NCI-H446 (cell line): ENCODE results near the gene DMRT3.
A peak's percentile ranks its signal among the peaks of the same experiment; 100 is the strongest.

Experiments used
- DNase-seq, 2 experiments: peaks; one replicate each; lab custom pipeline; 2025; lab: John Stamatoyannopoulos, UW

The DMRT3 gene

DNA sequence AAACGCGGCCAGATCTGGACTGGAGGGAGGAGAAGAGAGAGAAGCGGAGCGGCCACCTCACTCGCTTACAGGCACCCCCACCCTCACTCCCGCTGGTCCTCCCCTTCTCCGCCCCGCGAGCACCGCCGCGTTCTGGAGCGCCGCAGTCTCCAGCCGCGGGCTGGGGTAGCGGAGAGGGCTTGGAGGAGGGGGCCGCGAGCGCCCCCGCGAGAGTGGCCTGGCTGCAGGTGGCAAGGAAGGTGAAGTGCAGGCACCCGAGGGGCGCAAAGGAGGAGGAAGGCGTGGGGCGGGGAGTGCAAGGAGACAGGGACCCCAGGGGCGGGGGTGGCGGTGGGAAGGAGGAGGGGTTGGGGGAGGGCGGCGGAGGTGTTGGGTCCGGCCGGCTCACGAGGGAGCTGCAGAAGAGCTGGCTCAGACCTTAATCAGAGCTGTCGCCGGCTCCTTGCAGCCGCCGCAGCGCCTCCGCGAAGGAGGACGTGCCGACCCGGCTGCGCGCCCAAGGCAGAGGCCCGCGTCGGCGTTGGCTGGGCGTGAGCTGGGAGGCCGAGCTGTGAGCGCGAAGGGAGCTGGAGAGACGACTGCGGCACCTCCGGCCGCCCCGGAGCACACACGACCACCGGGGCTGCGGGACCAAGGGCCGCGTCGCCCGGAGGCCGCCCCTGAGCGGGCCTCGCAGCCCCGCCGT, at the start of gene DMRT3:
DMRT3 (plus strand) TSS at position 398 of the 685 bp plus-strand sequence. CDS start 347 bp downstream, outside the sequence.
- no peak for DNase-seq

GRCh38 chr9:926976-927375, 49.5 kb upstream of the DMRT3 start:
- no peak for DNase-seq

DNA sequence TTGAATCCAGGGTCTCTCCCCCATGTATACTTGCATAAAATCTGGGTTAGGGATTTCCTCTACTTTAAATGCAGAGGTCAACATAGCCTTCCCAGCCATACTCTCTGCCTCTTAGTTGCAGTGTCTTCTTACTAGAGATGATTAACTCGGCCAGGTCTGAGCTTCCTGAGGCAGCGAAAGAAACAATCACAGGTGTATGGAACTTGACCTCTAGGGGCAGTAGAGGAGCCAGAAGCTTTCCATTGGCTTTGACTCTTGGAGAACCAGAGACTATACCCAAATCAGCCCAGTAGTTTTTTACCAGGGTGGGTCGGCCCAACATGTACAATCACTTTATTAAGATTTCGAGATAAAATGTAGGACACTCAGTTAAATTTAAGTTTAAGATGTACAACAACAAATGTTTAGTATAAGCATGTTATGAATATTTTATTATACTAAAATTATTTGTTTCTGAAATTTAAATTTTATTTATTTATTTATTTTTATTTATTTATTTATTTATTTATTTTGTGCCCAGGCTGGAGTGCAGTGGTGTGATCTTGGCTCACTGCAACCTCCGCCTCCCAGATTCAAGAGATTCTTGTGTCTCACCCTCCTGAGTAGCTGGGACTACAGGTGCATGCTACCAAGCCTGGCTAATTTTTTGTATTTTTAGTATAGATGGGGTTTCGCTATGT, 48.0 kb upstream of the DMRT3 start:
- peak in 1 of 2 experiments; percentile 21 for DNase-seq

- DNase-seq = no peak
These were observed 46.7 kb upstream of the DMRT3 start for GRCh38 chr9:929719-930118.

- DNase-seq = no peak
These were observed 43.1 kb upstream of the DMRT3 start for GRCh38 chr9:933356-933755.

DNA sequence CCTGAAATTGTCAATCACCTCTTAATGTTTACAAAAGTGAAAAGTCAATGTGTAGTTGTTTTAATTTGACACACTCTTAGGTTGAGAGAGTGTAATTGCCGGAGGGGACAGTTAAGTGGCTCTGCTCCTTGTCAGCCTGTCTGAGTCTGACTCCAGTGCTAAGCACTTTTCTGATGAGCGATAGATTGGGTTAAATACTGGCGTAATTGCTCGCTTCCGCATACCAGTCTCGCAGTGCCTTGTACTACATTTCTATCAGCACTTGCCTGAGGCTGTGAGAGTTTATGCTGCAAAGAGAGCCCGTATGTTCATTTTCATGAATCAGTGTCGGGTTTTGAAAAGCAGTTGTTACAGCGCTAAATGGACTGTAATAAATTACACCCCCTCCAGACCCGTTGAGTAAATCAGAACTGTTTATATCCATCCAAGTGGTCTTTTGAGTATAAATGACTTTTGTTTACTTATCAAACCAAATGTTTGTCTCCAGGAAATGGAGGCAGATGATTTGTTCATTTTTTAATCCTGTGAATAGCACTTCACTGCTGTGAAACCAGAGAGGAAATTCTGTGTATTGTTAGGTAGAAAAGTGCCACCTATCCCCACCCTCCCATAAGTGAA, 41.0 kb upstream of the DMRT3 start:
- no peak for DNase-seq

DNA sequence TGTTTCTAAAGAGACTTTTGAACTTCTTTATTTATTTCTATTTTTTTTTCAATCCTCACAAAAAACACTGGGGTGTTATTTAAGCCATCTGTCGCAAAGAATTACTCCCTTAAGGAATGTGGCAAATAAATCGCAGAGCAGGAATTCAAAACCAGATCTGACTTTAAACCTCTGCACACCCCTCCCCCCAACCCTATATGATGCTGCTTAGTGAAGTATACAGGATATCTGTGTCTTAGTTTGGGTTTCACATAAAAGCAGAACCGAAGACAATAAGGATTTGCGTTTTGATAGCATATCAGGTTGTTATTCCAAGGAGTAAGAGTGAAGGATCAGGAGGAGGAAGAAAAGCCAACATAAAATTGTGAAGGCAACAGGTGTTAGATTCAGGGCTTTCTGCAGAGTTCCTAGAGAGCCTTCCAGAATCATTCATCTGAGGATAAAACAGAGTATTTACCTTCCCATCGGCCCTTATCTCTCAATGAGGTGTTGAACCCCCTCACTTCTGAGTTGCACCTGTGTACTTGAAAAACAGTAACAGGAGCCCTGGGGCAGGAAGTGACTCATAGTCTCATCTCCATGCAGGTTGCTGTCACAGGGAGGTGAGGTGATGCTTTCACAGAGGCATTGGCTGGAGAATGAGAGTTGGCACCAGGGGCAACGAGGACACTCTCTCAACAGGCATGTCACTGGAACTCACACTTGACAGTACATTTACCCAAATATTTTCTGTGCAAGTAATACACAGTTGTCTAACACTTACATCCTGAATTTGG, 33.5 kb upstream of the DMRT3 start:
- no peak for DNase-seq

GRCh38 chr9:947985-948384, 28.5 kb upstream of the DMRT3 start:
- DNase-seq = no peak

- no peak for DNase-seq
These were observed 28.0 kb upstream of the DMRT3 start for GRCh38 chr9:948497-948896.

GRCh38 chr9:950139-950538, 26.3 kb upstream of the DMRT3 start:
- DNase-seq = no peak

DNA sequence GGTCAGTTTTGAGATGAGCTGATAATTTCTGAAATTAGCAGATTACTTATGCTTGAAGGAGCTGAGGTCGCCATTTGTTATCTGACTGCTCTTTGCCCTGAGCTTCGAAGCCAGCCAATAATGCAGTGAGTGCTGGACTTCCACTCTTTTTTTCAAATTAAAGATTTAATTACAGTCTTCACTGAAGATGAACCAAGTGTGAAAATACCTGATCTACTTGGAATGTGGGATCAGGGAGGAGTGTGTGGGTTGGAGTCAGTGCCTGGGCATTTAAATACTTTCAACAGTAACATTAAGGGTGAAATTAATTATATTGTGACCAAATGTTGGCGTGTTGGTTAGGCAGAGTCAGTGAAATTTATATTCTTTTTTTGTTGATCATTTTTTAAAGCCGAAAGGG, 23.9 kb upstream of the DMRT3 start:
- no peak for DNase-seq

DNA sequence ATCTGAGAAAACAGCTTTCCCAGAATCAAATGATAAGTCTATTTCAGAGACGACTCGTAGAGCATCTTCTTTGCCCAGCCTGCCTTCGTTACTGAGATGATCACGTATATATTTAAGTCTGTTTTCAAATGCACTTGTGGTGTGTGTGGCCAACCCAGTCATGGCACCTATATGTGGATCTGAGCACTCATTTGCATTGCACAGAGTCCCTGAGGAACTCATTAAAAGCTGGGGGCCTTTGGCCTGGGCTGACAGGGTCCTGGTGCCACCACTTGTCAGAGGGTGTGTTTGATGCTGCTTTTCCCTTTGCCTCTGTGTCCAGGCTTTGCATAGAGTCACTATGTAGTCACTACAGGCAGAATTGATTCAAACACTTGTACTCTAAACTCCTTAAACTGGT, 17.4 kb upstream of the DMRT3 start:
- no peak for DNase-seq

DNA sequence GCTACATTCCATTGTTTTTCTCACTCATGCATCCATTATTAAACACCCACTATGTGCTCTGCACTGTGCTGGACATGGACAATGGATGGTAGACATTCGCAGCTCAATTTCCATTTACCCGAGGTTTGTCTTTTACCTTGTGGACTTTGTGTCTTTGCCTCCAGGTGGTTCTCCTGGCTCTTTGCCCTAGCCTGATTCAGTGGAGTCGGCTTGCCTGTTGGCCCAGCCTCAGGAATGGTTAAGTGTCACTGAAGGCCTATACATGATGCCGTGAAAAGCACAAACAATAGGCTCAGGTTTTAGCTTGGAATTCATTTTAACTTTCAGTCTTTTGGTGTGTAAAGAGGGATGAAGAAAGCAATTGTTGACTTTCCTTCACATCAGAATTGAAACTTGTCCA, 16.5 kb upstream of the DMRT3 start:
- no peak for DNase-seq

- DNase-seq = no peak
These were observed 14.4 kb upstream of the DMRT3 start for GRCh38 chr9:962023-962422.

DNA sequence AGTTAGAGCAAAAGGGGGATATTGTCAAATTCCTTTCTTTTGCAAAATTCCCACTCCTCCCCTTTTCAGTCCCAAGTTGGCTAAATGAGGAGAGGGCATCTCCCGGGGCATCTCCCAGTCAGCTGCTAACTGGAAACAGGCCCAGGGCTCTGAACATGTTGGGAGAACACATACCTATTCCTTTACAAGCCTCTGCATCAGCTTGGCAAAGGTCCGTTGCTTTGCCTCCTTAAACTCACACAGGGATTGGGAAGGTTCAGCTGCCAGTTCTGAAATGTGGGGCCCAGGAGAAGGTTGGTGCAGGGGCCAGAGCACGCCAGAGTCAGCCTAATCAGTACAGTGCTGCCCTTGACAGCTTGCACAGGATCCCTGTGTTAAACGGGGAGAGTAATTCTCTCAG, 11.0 kb upstream of the DMRT3 start:
- DNase-seq = no peak

GRCh38 chr9:966870-967269, 9.6 kb upstream of the DMRT3 start:
- no peak for DNase-seq

GRCh38 chr9:967436-967835, 9.0 kb upstream of the DMRT3 start:
- DNase-seq = no peak

GRCh38 chr9:967903-968641, 8.4 kb upstream of the DMRT3 start:
- no peak for DNase-seq

GRCh38 chr9:969310-970150, 6.9 kb upstream of the DMRT3 start:
- no peak for DNase-seq

DNA sequence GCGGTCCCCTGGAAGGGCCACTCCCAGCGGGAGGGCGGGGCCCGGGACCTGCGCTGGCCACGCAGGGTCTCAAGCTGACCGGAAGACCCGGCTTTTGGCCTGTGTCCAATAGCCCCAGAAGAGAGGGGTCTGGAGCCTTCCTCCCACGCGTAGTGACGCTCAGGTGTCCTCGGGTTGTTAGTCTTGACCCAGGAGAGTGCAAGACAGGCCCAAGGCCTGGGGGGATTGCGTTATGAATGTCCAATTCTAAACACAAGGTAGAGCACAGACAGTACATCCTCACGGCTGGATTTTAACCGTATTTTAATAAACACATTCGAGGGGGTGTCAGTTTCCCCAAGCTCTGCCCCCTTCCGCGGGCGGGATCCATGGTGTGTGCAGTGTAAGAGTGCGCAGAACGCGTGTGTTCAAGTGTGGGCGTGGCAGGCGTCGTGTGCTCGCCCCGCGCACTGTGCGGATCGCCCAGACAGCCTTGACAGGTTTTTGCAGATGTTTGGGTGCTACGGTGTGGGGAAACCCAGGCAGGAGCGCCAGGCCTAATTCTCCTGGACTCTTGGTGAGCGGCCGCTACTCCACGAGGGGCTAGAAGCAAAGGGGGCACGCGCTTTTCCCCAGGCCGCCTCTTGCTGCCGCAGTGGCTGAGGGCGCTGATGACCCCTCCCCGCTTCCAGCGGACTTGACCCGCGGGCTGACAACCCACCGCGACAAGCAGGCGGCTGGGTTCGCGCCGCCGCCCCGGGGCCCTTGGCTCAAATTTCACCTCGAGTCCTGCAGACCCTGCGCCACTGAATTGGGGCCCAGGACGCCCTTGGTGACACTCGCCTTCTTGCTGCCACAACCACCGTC, 6.1 kb upstream of the DMRT3 start:
- DNase-seq = no peak
